ENCODE results near the gene DOCK2.

Gene DOCK2

DNA sequence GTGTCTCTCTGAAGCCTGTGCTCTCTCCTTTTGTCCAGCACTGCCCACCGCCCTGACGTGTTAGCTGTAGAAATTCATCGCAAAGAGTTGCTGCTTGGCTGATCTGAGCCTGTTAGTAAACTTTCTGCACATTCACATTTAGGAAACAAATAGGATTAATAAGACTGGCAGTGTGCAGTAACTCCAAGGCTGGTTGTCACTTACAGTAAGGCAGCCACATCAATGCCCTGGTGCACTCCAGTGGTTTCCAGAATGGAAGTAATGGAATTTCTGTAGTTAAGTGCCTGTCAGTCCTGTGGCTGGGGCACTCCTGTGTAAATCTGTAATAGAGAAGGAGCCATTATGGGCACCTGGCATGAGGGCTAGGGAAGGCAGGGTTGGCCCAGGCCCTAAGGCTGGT is 70.6 kb downstream of the DOCK2 start:
- Histone ChIP-seq H3K4me2 (no peak overlapping the region), H3K9ac (no peak overlapping the region), H3K27ac (no peak overlapping the region), H3K36me3 (ENCODE audit: insufficient read depth) (no peaks in the 10 kb centered on the region), H3K4me3 (IDR thresholded peaks at IDR 0.05; ENCODE audit: insufficient read depth, low read depth, low read length) (no peak overlapping the region), H4K20me1 (ENCODE audit: insufficient read depth) (no peaks in the 10 kb centered on the region), H3K79me2 (ENCODE audit: insufficient read depth, low read depth) (no peaks in the 10 kb centered on the region), H3K27me3 (ENCODE audit: insufficient read depth, low read depth) (no peaks in the 10 kb centered on the region), H3K4me1 (ENCODE audit: low read depth, poor library complexity, severe bottlenecking) (no peaks in the 10 kb centered on the region), H2AFZ (ENCODE audit: low read depth) (no peak overlapping the region)
- TF ChIP-seq, protein P1, sequence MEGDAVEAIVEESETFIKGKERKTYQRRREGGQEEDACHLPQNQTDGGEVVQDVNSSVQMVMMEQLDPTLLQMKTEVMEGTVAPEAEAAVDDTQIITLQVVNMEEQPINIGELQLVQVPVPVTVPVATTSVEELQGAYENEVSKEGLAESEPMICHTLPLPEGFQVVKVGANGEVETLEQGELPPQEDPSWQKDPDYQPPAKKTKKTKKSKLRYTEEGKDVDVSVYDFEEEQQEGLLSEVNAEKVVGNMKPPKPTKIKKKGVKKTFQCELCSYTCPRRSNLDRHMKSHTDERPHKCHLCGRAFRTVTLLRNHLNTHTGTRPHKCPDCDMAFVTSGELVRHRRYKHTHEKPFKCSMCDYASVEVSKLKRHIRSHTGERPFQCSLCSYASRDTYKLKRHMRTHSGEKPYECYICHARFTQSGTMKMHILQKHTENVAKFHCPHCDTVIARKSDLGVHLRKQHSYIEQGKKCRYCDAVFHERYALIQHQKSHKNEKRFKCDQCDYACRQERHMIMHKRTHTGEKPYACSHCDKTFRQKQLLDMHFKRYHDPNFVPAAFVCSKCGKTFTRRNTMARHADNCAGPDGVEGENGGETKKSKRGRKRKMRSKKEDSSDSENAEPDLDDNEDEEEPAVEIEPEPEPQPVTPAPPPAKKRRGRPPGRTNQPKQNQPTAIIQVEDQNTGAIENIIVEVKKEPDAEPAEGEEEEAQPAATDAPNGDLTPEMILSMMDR (conservative IDR thresholded peaks at IDR 0.05; ENCODE audit: low read depth, low read length) = no peak

DNA sequence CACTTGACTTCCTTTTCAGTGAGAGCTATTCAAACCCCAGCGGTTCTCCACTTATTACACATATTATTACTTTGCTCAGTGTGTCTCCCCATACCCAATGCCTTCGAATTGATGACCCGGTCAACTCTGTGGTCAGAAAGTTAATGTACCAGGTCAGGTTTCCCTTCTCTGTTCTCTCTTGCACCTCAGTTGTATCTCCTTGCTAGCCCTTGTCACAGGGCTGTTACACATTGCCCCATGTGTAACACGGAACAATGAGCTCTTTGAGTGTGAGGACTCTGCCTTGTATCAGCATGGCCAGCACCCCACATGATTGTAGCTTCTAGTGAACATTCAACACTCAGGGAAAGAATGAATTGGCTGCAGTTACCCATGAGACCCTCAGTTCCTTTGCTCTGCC is 73.6 kb downstream of the DOCK2 start:
- H3K9ac ChIP-seq = no peak overlapping the region
- TF ChIP-seq, protein P1 (conservative IDR thresholded peaks at IDR 0.05; ENCODE audit: low read depth, low read length) = no peak
- H3K4me3 ChIP-seq (IDR thresholded peaks at IDR 0.05; ENCODE audit: insufficient read depth, low read depth, low read length) = no peak overlapping the region
- no peak overlapping the region for H3K27ac ChIP-seq
- H3K4me2 ChIP-seq = no peak overlapping the region
- H3K4me1 ChIP-seq (ENCODE audit: low read depth, poor library complexity, severe bottlenecking) = no peaks in the 10 kb centered on the region
- no peaks in the 10 kb centered on the region for H3K27me3 ChIP-seq (ENCODE audit: insufficient read depth, low read depth)
- no peaks in the 10 kb centered on the region for H4K20me1 ChIP-seq (ENCODE audit: insufficient read depth)
- H3K36me3 ChIP-seq (ENCODE audit: insufficient read depth) = no peaks in the 10 kb centered on the region
- no peaks in the 10 kb centered on the region for H3K79me2 ChIP-seq (ENCODE audit: insufficient read depth, low read depth)
- no peak overlapping the region for H2AFZ ChIP-seq (ENCODE audit: low read depth)

DNA sequence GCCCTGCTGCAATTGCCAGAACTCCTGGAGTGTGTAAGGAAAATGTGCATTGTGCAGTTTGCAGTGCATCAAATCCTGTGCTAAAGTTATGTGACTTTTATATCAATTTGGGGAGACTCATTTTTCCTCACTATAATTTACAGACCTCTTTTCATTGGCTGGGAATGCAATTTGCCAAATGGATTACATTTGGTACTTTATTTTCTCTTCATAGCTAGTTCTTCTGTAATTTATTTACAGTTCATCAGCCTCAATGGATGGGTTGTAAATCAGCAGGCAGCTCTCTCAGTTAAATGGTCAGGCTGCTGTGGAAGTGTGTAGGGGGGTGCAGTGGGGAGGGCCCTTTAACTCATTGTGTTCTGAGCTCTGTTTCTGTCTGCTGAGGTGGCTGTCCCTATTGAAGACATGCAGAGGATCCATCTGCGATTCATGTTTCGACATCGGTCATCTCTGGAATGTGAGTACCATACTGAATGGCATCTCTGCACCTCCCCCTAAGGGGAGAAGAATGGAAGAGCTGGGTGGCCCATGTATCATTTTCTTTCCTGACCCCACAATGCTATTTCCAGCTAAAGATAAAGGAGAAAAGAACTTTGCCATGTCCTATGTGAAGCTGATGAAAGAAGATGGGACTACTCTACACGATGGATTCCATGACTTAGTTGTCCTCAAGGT is 74.6 kb downstream of the DOCK2 start:
- H3K4me3 ChIP-seq (IDR thresholded peaks at IDR 0.05; ENCODE audit: insufficient read depth, low read depth, low read length) = no peak overlapping the region
- no peaks in the 10 kb centered on the region for H3K4me1 ChIP-seq (ENCODE audit: low read depth, poor library complexity, severe bottlenecking)
- no peak overlapping the region for H3K27ac ChIP-seq
- H3K4me2 ChIP-seq = no peak overlapping the region
- no peaks in the 10 kb centered on the region for H4K20me1 ChIP-seq (ENCODE audit: insufficient read depth)
- TF ChIP-seq, protein P1 (conservative IDR thresholded peaks at IDR 0.05; ENCODE audit: low read depth, low read length) = no peak
- no peak overlapping the region for H2AFZ ChIP-seq (ENCODE audit: low read depth)
- no peaks in the 10 kb centered on the region for H3K27me3 ChIP-seq (ENCODE audit: insufficient read depth, low read depth)
- H3K36me3 ChIP-seq (ENCODE audit: insufficient read depth) = no peaks in the 10 kb centered on the region
- H3K9ac ChIP-seq = no peak overlapping the region
- no peaks in the 10 kb centered on the region for H3K79me2 ChIP-seq (ENCODE audit: insufficient read depth, low read depth)

DNA sequence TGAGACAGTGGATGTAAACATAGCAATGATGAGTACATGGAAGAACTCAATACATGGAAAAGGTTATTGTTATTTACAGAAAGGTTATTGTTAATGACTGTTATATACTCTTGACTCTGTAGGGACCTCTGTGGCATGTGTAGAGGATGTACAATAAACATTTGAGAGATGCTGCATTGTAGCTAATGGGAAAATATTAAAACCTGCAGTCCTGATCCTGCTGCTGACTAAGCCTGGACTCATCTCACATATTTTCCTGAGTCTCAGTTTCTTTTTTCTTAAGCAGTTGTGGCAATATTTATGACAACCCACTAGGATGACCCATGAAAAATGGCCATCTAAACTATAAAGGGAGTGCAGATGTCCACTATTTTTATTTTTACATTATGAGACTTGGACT is 75.4 kb downstream of the DOCK2 start:
- H3K4me3 ChIP-seq (IDR thresholded peaks at IDR 0.05; ENCODE audit: insufficient read depth, low read depth, low read length) = no peak overlapping the region
- TF ChIP-seq, protein P1 (conservative IDR thresholded peaks at IDR 0.05; ENCODE audit: low read depth, low read length) = no peak
- H3K27ac ChIP-seq = no peak overlapping the region

More for the DNA sequence above, 75.4 kb downstream of the DOCK2 start:
- Histone ChIP-seq H3K36me3 (ENCODE audit: insufficient read depth) (no peaks in the 10 kb centered on the region), H4K20me1 (ENCODE audit: insufficient read depth) (no peaks in the 10 kb centered on the region), H2AFZ (ENCODE audit: low read depth) (no peak overlapping the region), H3K9ac (no peak overlapping the region), H3K79me2 (ENCODE audit: insufficient read depth, low read depth) (no peaks in the 10 kb centered on the region), H3K4me1 (ENCODE audit: low read depth, poor library complexity, severe bottlenecking) (no peaks in the 10 kb centered on the region), H3K27me3 (ENCODE audit: insufficient read depth, low read depth) (no peaks in the 10 kb centered on the region), H3K4me2 (no peak overlapping the region)

All from KMS-11 (cell line).